ENCODE measurements around the gene CYP4B1.

- TF ChIP-seq CTCF (IDR thresholded peaks at IDR 0.05): no peak
- TF ChIP-seq POLR2A (IDR thresholded peaks at IDR 0.05): no peak
Measured at GRCh38 chr1:46804926-46805325, 6.1 kb downstream of the CYP4B1 start.

All from tibial nerve (tissue), 3 donors.